Activated naive CD8-positive, alpha-beta T cell treated with anti-CD3 and anti-CD28 coated beads for 36 hours (primary cell): ENCODE results near the gene KLHL13. TPM values are rescaled to one million over a fixed set of nuclear protein-coding genes. Genes with fewer than 3 reads are reported as not detected.

Experiments used
- DNase-seq: peaks from one replicate; pipeline ENCODE4 v3.0.0; 2021
- H3K27ac Mint-ChIP-seq: one replicate; pipeline ENCODE4 v1.8.0; 2022; ENCODE audit warnings: mild to moderate bottlenecking, moderate library complexity, mixed read lengths
- H3K27me3 Mint-ChIP-seq: one replicate; pipeline ENCODE4 v1.8.0; 2022; ENCODE audit warnings: mild to moderate bottlenecking, mixed read lengths
- H3K36me3 Mint-ChIP-seq: one replicate; pipeline ENCODE4 v1.8.0; 2021; ENCODE audit warnings: mild to moderate bottlenecking, mixed read lengths
- H3K4me1 Mint-ChIP-seq: one replicate; pipeline ENCODE4 v1.8.0; 2021; ENCODE audit warnings: mixed read lengths
- H3K4me3 Mint-ChIP-seq: one replicate; pipeline ENCODE4 v1.8.0; 2022; ENCODE audit warnings: mild to moderate bottlenecking, moderate library complexity, mixed read lengths
- H3K9me3 Mint-ChIP-seq: one replicate; pipeline ENCODE4 v1.8.0; 2022; ENCODE audit warnings: mixed read lengths
- total RNA-seq, 2 experiments: library from RNA; stranded (reverse); gene quantifications; one replicate each; pipeline ENCODE4 v1.2.3, GENCODE V29; 2021

The KLHL13 gene
- total RNA-seq, 2 experiments from 2014 or later = 2.2 to 5.1 TPM

DNA sequence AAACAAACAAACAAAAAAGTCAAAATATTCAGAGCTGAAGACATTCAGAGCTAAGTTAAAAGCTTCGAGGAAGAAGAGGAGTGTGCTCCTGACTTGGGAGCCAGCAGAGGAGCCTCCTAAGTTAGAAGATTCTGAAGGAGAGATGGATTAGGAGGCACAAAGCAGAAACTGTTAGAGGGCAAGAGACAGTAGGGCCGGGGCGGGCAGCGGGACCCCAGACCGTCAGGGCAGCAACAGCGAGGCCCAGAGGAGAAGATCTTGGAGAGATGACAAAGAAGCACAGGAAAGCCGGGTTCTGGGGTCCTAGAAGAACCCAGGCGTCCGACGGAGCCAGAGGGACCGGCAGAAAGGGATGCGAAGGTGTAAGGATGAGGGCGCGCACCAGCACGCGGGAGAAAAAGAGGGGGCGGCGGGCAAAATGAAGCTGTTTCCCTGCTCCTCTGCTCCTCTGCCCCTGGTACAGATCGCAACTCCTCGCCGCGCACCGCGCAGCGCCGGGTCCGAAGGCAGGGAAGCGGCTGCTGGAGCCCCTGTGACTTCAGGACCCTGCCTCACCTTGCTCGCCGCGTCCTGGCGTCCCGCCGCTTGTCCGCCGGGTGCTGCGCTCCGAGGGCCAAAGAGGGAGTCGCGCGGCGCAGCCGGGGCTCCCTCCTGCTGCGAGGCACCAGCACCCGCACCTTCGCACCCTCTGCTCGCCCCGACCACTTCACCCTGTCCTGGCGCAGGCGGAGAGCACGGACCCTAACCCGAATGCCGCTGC, 477 bp downstream of the KLHL13 start:
- Mint-ChIP-seq H3K36me3 (no peaks in the 10 kb centered on the region), H3K9me3 (no peaks in the 10 kb centered on the region), H3K27ac (peak overlapping the region; percentile 68), H3K27me3 (peaks cover 3% of the 10 kb centered on the region), H3K4me3 (peak overlapping the region; percentile 79), H3K4me1 (peaks cover 7% of the 10 kb centered on the region)
- DNase-seq = peak; percentile 21

- Mint-ChIP-seq H3K9me3 (no peaks in the 10 kb centered on the region), H3K36me3 (no peaks in the 10 kb centered on the region), H3K27me3 (peaks cover 3% of the 10 kb centered on the region), H3K4me3 (no peak overlapping the region), H3K4me1 (peaks cover 7% of the 10 kb centered on the region), H3K27ac (no peak overlapping the region)
- DNase-seq = no peak
Measured at GRCh38 chrX:118114971-118115370, 1.6 kb downstream of the KLHL13 start.

DNA sequence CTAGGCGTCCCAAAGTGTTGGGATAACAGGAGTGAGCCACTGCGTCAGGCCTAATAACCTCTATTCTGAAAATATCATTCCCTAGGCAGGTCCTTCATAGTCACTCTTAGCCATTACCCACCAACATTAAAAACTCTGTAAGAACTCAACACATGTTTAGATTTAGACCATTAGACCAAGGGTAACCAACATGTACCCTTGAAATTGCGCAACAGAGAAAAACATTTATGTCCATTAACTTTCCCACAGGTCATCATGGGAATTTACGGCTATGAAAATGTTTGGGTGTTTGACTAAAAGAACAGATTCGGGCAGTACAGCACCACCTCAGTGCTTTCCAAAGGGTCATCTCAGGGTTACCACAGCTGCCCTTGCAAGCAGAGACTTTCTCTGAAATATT, 7.5 kb downstream of the KLHL13 start:
- Mint-ChIP-seq H3K9me3 (no peaks in the 10 kb centered on the region), H3K27me3 (no peaks in the 10 kb centered on the region), H3K27ac (no peak overlapping the region), H3K4me1 (no peaks in the 10 kb centered on the region), H3K4me3 (no peak overlapping the region), H3K36me3 (no peaks in the 10 kb centered on the region)
- DNase-seq = no peak

- H3K36me3 Mint-ChIP-seq = no peaks in the 10 kb centered on the region
- no peaks in the 10 kb centered on the region for H3K4me1 Mint-ChIP-seq
- no peak for DNase-seq
- H3K9me3 Mint-ChIP-seq = no peaks in the 10 kb centered on the region
- H3K27me3 Mint-ChIP-seq = no peaks in the 10 kb centered on the region
- H3K27ac Mint-ChIP-seq = no peak overlapping the region
- no peak overlapping the region for H3K4me3 Mint-ChIP-seq
Measured at GRCh38 chrX:118108304-118108703, 8.3 kb downstream of the KLHL13 start.

- Mint-ChIP-seq H3K27ac (no peak overlapping the region), H3K4me1 (no peaks in the 10 kb centered on the region), H3K4me3 (no peak overlapping the region), H3K9me3 (no peaks in the 10 kb centered on the region), H3K36me3 (peaks cover 2% of the 10 kb centered on the region), H3K27me3 (no peaks in the 10 kb centered on the region)
- no peak for DNase-seq
Measured at GRCh38 chrX:118100091-118100490, 16.5 kb downstream of the KLHL13 start.

GRCh38 chrX:118088084-118088483, 28.5 kb downstream of the KLHL13 start:
- Mint-ChIP-seq H3K9me3 (peaks cover 4% of the 10 kb centered on the region), H3K27me3 (no peaks in the 10 kb centered on the region), H3K4me3 (no peak overlapping the region), H3K27ac (no peak overlapping the region), H3K4me1 (no peaks in the 10 kb centered on the region), H3K36me3 (no peaks in the 10 kb centered on the region)
- DNase-seq = no peak

DNA sequence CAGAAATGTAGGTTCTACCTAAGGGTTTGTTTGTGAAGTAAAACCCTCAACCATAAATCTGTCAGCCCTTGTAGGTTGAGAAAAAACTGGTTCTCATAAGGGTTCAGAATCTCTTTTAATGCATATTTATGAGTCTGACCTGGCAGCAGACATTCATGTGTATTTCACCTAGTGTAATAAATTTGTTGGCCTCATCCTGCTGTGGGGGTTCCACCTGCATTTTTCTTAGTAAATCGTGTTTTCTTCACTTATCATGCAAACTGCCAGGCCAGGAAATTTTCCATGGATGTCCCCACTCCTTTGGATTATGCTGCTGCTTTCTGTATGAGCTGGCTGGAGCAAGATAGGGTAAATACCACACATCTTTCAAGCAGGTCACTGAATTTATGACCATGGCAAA, 42.4 kb downstream of the KLHL13 start:
- Mint-ChIP-seq H3K4me3 (no peak overlapping the region), H3K27me3 (no peaks in the 10 kb centered on the region), H3K4me1 (no peaks in the 10 kb centered on the region), H3K36me3 (no peaks in the 10 kb centered on the region), H3K9me3 (no peaks in the 10 kb centered on the region), H3K27ac (no peak overlapping the region)
- DNase-seq = no peak

GRCh38 chrX:118066867-118067515, 49.6 kb downstream of the KLHL13 start:
- DNase-seq = no peak
- Mint-ChIP-seq H3K36me3 (no peaks in the 10 kb centered on the region), H3K9me3 (no peaks in the 10 kb centered on the region), H3K27me3 (no peaks in the 10 kb centered on the region), H3K27ac (no peak overlapping the region), H3K4me1 (no peaks in the 10 kb centered on the region), H3K4me3 (no peak overlapping the region)

GRCh38 chrX:118062817-118063615, 53.6 kb downstream of the KLHL13 start:
- Mint-ChIP-seq H3K27me3 (no peaks in the 10 kb centered on the region), H3K27ac (no peak overlapping the region), H3K4me3 (no peak overlapping the region), H3K9me3 (no peaks in the 10 kb centered on the region), H3K36me3 (no peaks in the 10 kb centered on the region), H3K4me1 (no peaks in the 10 kb centered on the region)
- no peak for DNase-seq

DNA sequence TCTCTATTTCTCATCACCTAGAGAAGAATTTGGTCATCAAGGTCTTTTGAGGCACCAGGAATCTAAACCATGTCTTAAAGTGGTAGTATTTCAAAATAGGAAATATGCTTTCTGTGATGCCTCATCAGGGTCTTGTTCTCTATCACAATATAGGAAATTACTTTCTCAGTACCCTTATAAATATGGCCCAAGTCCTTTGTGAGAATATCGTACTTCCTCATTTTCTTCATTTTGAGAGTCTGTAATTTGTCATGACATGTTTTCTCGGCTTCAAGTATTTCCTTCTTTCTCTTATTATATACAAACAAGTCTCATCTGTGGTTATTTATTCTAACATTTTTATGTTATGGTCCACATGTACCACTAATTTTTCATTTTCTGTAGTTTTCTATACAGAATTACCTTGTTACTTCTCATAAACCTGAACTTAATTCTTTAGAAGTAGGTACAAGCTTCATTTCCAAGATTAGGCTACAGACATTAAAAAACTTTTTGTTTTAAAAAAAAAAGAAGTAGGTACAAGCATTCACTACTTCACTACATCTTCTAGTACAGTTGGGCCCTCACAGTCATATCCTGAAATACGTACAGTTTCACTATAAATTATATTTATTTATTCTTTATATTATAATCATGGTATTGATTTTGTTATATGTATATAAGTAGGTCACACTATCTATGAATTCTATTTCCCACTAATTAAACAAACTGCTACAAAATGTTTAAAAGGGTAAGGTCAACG, 54.4 kb downstream of the KLHL13 start:
- H3K4me3 Mint-ChIP-seq = no peak overlapping the region
- DNase-seq = no peak
- H3K9me3 Mint-ChIP-seq = no peaks in the 10 kb centered on the region
- no peaks in the 10 kb centered on the region for H3K4me1 Mint-ChIP-seq
- no peaks in the 10 kb centered on the region for H3K27me3 Mint-ChIP-seq
- H3K36me3 Mint-ChIP-seq = no peaks in the 10 kb centered on the region
- H3K27ac Mint-ChIP-seq = no peak overlapping the region

- DNase-seq = no peak
- Mint-ChIP-seq H3K27me3 (no peaks in the 10 kb centered on the region), H3K36me3 (no peaks in the 10 kb centered on the region), H3K9me3 (no peaks in the 10 kb centered on the region), H3K4me1 (no peaks in the 10 kb centered on the region), H3K4me3 (no peak overlapping the region), H3K27ac (no peak overlapping the region)
Measured at GRCh38 chrX:118058924-118059323, 57.7 kb downstream of the KLHL13 start.

DNA sequence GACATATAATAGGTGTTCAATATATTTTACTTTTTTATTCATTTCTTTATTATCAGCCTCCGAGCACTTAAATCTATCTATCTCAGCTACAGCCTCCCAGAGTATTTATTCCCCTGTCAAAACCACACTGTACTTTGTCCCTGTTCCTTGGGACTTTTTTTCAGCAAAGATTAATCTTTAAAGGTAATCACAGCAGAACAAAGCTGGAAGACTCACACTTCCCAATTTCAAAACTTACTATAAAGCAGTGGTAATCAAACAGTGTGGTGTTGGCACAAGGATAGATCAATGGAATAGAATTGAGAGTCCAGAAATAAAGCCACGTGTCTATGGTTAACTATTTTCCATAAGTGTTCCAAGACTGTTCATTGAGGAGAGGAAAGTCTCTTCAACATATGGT, 59.7 kb downstream of the KLHL13 start:
- Mint-ChIP-seq H3K9me3 (peaks cover 1% of the 10 kb centered on the region), H3K4me3 (no peak overlapping the region), H3K4me1 (no peaks in the 10 kb centered on the region), H3K36me3 (peaks cover under 1% of the 10 kb centered on the region), H3K27me3 (no peaks in the 10 kb centered on the region), H3K27ac (no peak overlapping the region)
- no peak for DNase-seq

GRCh38 chrX:118049713-118050112, 66.9 kb downstream of the KLHL13 start:
- Mint-ChIP-seq H3K4me1 (no peaks in the 10 kb centered on the region), H3K27me3 (no peaks in the 10 kb centered on the region), H3K36me3 (peaks cover 6% of the 10 kb centered on the region), H3K27ac (no peak overlapping the region), H3K9me3 (peaks cover 1% of the 10 kb centered on the region), H3K4me3 (no peak overlapping the region)
- no peak for DNase-seq

GRCh38 chrX:118047446-118048186, 69.0 kb downstream of the KLHL13 start:
- Mint-ChIP-seq H3K9me3 (peaks cover 8% of the 10 kb centered on the region), H3K4me1 (no peaks in the 10 kb centered on the region), H3K27ac (no peak overlapping the region), H3K27me3 (no peaks in the 10 kb centered on the region), H3K4me3 (no peak overlapping the region), H3K36me3 (peaks cover 10% of the 10 kb centered on the region)
- no peak for DNase-seq
